ENCODE measurements around the gene LXN.

The LXN gene

DNA sequence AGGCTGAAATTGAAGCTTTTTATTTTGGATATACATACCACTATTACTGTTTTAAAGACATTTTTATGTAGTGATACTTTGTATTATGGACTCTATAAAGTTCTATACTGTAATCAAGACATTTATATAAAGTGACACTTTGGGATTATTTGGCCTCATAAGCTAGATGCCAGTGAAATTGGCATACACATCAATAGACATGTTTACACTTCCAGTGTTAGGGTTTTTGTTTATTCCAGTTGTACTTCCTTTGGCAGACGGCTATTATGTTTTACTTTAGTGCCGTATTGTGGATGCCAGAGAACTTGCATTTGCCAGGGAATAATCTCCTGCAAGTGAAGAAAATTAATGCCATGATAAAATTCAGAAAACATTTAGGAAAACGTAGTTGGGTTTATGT lies 6.0 kb downstream of the LXN start:
- no peak for DNase-seq

DNA sequence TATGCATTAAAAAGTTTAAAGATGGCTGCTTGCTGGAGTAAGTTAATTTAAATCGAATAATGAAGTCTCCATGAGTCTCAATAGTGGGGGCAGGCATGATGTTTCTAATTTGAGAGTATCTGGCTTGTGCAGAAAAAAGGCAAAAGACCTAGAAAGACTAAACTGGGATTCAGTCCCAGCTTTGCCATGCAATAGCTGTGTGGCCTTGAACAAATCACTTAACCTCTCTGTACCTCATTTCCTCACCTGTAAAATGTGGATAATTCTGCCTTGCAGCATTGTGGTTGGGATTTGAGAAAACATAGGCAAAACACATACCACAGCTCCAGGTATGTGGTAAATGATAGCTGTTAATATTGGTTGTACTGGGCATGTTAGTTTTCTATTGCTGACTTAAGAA lies 8.6 kb downstream of the LXN start:
- DNase-seq, result no peak

DNA sequence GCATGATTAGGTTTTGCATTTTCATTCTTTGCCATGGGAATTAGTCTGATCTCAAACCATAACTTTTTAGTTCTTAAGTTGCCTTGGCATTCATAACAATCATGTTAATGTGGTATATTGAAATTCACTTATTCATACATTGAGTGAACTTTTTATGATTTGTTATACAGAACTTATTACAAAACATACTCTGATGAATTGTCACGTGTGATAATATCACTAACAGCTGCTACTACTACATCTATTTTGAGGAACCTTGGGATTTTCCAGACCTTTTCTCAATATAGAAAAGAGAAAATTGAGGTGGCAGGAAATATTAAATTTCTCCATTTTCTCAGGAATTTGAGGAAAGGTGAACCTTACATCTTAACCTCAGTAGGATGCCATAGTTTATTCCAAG lies 9.2 kb downstream of the LXN start:
- DNase-seq, result no peak

DNA sequence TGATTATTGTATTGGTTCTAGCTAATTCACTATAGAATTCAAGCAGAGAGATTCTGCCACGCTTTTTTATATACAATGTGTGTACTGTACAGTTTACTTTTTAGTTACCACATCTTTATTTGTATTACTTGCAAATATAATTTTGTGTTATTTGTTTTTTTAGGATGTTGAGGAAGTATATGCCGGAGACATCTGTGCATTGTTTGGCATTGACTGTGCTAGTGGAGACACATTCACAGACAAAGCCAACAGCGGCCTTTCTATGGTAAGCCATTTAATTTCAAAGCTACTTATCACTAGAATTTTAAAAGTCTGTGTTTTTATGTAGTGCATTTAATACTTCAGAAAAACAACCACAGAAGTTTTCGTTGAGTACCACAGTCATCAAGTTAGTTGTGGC lies 11.7 kb downstream of the LXN start:
- DNase-seq, result no peak

DNA sequence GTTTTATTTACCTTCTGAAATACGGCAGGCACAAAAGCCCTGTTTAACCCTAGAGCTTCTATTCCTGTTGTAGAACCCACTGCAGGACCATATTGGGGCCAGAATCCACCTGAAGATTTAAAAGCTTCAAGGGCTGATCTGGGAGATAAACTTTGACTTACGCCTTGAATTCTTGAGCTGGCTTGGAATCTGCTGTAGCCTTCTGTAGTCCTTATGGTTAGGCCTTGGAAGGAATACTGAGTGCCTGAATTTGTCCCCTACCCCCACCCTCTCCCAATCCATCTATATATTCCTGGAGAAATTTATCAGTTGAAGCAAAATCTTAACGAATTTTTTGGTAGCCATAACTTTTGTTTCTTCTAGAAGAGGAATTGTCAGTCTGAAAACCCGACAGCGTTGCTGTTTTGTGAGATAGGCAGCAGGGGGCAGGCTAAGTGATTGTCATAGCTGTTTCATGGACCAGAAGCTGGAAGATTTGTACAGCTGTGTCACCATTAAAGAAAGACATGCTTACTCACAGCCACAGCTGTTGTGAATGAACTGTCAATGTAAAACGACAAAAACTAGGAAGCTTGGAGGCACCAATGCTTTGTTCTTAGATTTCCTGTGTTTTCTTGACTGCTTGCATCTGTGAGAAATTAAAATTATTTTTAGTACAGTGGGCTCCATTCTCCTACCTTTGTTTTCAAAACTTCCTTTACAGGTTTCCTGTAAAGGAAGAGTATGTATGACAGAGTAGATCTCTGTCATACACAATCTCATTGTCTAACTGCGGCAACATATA lies 12.8 kb downstream of the LXN start:
- peak; percentile 71 for DNase-seq

DNA sequence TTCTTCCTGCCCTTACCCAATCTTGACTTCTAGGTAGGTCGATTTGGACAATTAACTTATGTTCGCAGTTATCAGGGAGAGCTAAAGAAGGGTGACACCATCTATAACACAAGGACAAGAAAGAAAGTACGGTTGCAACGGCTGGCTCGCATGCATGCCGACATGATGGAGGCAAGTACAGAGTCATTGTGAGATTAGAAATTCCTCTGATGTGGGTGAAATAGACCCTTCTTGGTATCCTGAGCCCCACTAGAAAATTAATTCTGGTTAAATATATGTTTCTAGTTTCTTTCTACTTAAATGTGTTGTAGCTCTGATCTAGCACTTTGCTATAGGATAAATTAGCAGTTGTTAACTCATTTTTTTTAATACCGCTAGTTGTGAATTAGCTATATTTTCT lies 13.6 kb downstream of the LXN start:
- no peak for DNase-seq

DNA sequence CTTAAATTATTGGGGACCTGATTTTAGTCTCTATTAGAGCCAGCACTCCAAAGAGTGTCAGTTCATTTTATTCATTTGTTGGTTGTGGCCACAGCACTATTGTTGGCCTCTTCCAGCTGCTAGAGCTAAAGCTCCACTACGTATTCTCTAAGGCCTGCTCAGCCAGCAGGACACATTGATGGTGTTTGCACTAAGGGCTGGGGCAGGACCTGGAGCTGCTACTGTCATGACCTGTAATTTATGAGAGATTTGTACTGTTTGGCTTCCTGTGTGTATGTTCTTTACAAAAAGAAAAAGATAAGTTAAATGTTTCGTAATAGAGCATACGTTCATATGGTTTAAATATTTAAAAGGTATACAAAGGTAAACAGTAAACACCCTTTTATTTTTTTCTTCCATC lies 20.0 kb downstream of the LXN start:
- DNase-seq, result no peak

DNA sequence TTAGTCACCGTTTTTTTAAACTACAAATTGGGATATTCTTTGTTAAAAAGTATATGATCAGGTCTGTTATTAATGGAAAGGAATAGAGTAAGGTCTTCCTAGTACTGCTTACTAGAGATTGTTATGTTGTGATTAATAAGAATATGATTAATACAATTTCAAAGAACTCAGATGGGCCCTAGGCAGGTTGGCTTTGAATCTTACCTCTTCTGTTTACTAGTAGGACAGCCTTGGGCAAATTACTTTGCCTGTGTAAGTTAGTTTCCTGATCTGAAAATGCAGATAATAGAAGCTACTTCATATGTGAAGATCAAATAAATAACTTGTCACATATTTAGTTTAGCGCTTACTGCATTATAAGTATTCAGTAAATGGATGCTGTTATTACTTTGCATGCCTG lies 21.3 kb downstream of the LXN start:
- DNase-seq, result no peak

DNA sequence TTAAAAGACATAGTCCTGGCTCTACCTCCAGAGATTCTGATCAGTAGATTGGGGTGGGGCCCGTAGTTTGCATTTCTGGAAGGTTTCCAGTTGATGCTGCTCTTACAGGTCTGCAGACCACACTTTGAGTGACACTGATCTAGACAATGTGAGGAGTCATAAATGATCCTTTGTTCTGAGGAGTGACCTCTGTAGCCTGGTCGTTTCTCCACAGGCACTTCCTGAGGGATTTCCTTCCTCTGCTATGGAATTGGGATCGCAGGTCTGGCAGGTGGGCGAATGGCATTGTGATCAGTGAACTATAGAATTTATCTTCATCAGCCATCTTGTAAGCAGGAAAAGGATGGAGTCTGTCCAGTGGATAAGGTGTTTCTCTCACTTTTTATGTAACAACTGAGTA lies 22.7 kb downstream of the LXN start:
- DNase-seq, result no peak

DNA sequence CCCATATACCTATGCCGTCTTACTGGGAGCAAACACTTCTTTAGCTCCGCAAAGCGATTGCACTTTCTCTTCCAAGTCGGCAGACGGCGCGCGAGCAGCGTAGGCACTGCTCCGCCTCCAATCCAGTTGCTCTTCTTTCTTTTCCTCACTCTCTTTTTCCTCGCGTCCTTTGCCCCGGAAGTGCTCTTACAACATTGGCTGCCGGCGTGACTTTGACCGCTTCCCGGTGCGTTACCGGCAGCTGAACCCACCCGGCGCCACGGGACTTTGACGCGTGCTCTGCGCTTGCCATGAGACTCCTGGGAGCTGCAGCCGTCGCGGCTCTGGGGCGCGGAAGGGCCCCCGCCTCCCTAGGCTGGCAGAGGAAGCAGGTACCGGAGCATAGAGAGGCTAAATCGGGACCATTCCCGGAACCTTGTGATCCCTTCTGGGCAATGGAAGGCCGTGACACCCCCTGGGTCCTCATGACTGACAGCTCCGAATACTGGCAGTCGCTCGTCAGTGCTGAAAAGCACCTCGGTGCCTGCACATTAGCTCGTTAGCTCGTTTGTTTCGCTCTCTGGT lies 28.0 kb downstream of the LXN start, which contains the start of gene GFM1:
GFM1 (plus strand) TSS at position 183 of the 564 bp plus-strand sequence; CDS start at position 291, 108 bp downstream.
- peak; percentile 96 for DNase-seq

DNA sequence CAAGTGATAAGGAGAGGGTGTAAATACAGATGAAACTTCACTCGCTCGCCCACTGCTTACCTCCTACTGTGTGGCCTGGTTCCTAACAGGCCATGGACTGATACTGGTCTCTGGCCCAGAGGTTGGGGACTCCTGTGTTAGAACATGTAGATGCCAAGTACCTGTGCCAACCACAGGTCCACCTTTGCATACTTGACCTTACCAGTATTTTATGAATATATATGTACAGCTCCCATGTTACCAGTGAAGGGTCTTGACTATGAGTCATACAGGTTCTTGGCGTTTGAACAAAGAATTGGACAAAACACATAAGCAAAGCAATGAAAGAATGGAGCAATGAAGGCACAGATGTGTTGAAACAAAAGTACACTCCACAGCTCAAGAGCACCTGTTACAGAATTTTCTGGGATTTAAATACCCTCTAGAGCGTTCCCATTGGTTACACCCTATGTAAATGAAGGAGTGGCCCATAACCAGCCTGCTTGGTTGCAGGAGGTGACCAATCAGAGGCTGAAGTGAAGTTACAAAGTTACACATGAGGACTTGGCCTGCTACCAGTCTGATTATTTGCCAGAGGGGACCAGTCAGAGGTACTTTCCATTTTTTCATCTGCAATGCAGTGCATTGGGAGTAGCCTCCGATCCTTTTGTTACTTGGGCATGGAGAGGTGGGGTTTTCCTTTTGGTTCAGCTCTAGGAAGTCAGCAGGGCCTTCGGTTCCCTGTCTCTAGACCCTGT lies 29.8 kb downstream of the LXN start:
- DNase-seq, result no peak

DNA sequence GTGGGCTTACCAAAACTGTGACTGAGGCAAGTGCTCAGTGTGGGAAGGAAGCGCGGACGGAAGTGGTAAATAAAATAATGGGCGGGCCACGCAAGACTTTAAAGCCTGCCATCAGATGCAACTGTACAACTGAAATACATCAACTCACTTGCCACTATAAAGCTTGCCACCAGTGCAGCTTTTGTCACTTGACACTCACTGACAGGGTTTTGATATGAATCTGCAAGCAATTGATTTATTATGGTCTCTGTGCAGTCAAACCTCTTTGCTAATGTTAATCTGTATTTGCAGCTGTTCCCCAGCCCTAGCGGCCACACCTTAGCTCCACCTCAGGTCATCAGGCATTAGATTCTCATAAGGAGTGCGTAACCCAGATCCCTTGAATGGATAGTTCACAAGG lies 30.4 kb downstream of the LXN start:
- no peak for DNase-seq

DNA sequence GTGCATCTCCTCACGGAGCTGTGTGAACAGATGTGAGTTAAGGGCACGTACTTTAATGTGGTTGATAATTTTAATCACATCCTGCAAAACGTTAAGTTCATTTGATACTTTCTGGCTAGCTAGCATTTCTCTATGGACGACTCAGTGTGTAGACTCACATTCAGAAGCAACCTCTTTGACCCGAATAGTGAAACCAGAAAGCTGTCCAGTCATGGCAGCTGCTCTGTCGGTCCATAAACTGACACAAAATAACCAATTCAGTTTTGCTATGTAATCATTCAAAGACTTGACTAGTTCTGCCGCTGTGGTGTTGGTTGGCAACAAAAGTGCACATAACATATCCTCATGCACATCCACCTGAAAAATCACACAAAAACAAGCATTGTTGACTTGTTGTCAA lies 31.8 kb downstream of the LXN start:
- no peak for DNase-seq

DNA sequence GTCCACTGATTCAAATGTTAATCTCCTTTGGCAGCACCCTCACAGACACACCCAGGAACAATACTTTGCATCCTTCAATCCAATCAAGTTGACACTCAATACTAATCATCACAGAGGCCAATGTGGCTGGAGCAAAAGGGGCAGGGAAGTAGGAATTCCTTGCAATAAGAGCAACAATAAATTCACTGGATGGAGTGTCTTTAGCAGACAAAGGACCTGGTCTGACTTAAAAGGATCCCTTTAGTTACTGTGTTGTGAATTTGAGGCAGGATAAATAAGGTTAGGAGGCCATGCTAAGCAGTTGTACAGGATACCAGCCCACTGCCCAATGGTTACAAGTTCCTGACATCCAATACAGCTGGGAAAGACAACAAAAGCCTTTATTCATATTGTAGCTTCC lies 40.5 kb downstream of the LXN start:
- no peak for DNase-seq

DNA sequence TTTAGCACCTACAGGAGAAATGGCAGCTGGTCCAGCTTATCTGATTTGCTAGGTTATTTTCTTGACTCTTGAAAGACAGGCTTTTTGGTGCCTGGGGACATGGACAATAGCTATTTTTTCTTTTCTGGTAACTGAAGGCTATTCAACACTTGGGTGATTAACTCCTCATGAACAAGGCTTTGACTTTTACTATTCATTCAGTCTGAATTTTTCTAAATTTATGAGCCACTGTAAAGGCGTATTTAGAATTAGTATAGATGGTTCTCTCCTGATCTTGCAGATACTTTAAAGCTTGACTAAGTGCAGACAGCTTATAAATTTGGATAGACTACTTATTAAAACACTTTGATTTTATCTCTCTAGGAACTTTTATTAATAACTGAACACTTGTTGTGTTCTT lies 46.6 kb downstream of the LXN start:
- DNase-seq, result no peak

DNA sequence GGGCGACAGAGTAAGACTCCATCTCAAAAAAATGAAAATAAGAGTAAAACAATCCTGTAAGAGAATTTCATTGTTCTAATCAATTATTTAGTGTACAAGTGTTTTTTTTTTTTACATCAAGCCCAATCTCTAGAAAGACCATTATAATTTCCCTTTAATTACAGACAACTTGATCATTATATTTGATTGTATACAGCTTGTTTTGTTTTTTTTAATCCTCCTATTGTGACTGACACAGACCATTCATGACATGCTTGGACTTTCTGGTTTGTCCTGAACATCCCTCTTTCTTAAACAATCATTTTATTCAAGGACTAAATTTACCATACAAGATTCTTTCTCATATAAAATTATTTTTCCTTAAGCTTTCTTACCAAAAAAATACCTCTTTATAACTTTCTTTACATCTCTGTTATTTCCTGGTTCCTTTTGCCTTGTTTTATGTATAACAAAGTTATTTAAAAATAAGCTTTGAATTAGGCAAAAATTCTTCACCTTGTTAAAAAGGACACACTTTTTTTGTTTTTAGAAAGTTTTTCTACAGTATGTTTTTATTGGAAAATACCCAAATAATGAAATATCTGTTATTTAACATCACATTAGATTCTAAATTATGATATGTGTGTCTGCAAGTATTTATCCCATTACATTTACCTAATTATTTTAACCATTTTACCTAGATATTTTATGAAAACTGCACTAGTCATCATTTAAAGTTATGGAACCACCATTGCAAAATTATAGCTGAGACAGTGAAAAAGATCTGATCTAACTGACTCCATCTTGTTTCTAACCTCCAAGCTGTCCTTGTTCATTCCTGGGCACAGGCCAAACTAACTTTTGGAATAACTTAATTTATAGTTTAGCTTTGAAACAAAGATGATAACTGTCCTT lies 54.2 kb downstream of the LXN start:
- DNase-seq, result no peak

Data from EL (cell line).